ENCODE results near the gene IFIH1.

IFIH1 gene

GRCh38 chr2:162297925-162298552, 20.4 kb downstream of the IFIH1 start:
- no peak for DNase-seq (ENCODE audit: low spot score)
- peak; percentile 69 for TF ChIP-seq CTCF (IDR thresholded peaks at IDR 0.05; ENCODE audit: extremely low read depth, missing control alignments)

- DNase-seq (ENCODE audit: low spot score): no peak
- TF ChIP-seq CTCF (IDR thresholded peaks at IDR 0.05; ENCODE audit: extremely low read depth, missing control alignments): no peak
Observed at GRCh38 chr2:162295009-162295408, 23.5 kb downstream of the IFIH1 start.

- no peak for TF ChIP-seq CTCF (IDR thresholded peaks at IDR 0.05; ENCODE audit: extremely low read depth, missing control alignments)
- no peak for DNase-seq (ENCODE audit: low spot score)
Observed at GRCh38 chr2:162293122-162293786, 25.2 kb downstream of the IFIH1 start.

GRCh38 chr2:162291748-162292147, 26.7 kb downstream of the IFIH1 start:
- no peak for DNase-seq (ENCODE audit: low spot score)
- TF ChIP-seq CTCF (IDR thresholded peaks at IDR 0.05; ENCODE audit: extremely low read depth, missing control alignments): no peak

- TF ChIP-seq CTCF (IDR thresholded peaks at IDR 0.05; ENCODE audit: extremely low read depth, missing control alignments): no peak
- no peak for DNase-seq (ENCODE audit: low spot score)
Observed at GRCh38 chr2:162282765-162283425, 35.6 kb downstream of the IFIH1 start.

- DNase-seq (ENCODE audit: low spot score): no peak
- TF ChIP-seq CTCF (IDR thresholded peaks at IDR 0.05; ENCODE audit: extremely low read depth, missing control alignments): no peak
Observed at GRCh38 chr2:162280654-162281053, 37.8 kb downstream of the IFIH1 start.

GRCh38 chr2:162277381-162277780, 41.1 kb downstream of the IFIH1 start:
- TF ChIP-seq CTCF (IDR thresholded peaks at IDR 0.05; ENCODE audit: extremely low read depth, missing control alignments): no peak
- DNase-seq (ENCODE audit: low spot score): no peak
